ENCODE results near the gene SPAG4.

GRCh38 chr20:35636095-35636494, 20.5 kb downstream of the SPAG4 start:
- TF ChIP-seq EZH2 (optimal IDR thresholded peaks at IDR 0.05; ENCODE audit: low read depth, low read length) (no peak), EZH2phosphoT487 (IDR thresholded peaks at IDR 0.05; ENCODE audit: low read length) (no peak)
- TF ChIP-seq, protein P1, sequence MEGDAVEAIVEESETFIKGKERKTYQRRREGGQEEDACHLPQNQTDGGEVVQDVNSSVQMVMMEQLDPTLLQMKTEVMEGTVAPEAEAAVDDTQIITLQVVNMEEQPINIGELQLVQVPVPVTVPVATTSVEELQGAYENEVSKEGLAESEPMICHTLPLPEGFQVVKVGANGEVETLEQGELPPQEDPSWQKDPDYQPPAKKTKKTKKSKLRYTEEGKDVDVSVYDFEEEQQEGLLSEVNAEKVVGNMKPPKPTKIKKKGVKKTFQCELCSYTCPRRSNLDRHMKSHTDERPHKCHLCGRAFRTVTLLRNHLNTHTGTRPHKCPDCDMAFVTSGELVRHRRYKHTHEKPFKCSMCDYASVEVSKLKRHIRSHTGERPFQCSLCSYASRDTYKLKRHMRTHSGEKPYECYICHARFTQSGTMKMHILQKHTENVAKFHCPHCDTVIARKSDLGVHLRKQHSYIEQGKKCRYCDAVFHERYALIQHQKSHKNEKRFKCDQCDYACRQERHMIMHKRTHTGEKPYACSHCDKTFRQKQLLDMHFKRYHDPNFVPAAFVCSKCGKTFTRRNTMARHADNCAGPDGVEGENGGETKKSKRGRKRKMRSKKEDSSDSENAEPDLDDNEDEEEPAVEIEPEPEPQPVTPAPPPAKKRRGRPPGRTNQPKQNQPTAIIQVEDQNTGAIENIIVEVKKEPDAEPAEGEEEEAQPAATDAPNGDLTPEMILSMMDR (IDR thresholded peaks at IDR 0.05; ENCODE audit: low read length), result no peak
